Measurements from ENCODE around the gene ZFYVE27.

DNA sequence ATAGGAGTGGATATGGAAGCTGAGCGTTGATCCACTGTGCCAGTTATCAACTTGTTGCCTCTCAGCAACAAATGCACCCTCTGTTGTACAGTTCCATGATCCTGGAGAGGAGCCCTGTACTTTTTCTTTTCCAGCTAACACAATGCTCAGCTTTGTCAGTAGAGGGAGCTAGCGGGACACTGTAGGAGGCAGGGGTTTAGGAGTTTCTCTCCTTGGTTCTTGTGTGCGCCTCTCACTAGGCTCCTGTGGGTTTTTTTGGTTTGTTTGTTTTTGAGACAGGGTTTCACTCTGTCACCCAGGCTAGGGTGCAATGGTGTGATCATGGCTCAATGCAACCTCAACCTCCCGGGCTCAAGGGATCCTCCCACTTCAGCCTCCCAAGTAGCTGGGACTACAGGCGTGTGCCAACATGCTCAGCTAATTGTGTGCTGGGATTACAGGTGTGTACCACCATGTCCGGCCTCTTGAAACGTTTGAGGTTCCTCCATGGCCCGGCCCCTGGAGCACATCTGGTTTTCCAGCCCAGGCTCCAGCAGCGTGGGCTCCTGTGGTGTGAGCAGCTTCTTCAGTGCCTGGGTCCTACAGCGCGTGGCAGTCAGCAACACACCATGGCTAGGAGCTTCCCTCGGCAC is 35.4 kb upstream of the ZFYVE27 start:
- TF ChIP-seq, protein P1, sequence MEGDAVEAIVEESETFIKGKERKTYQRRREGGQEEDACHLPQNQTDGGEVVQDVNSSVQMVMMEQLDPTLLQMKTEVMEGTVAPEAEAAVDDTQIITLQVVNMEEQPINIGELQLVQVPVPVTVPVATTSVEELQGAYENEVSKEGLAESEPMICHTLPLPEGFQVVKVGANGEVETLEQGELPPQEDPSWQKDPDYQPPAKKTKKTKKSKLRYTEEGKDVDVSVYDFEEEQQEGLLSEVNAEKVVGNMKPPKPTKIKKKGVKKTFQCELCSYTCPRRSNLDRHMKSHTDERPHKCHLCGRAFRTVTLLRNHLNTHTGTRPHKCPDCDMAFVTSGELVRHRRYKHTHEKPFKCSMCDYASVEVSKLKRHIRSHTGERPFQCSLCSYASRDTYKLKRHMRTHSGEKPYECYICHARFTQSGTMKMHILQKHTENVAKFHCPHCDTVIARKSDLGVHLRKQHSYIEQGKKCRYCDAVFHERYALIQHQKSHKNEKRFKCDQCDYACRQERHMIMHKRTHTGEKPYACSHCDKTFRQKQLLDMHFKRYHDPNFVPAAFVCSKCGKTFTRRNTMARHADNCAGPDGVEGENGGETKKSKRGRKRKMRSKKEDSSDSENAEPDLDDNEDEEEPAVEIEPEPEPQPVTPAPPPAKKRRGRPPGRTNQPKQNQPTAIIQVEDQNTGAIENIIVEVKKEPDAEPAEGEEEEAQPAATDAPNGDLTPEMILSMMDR (conservative IDR thresholded peaks at IDR 0.05 in 1 of 2, IDR thresholded peaks at IDR 0.05 in 1 of 2; ENCODE audit: extremely low read depth in 1 of 2, insufficient read depth in 1 of 2, low read depth in 1 of 2, low read length in 2 of 2) = peak; percentile 93 to 95
- no peak for TF ChIP-seq EZH2 (IDR thresholded peaks at IDR 0.05; ENCODE audit: borderline replicate concordance, low read length)
